ENCODE measurements around the gene COA6. TPM values are rescaled to one million over a fixed set of nuclear protein-coding genes. Genes with fewer than 3 reads are reported as not detected.

Gene COA6
- total RNA-seq, 1 donor from 2014 or later, result 24.6 TPM

GRCh38 chr1:234413485-234413884, 40.2 kb downstream of the COA6 start:
- no peak for DNase-seq

DNA sequence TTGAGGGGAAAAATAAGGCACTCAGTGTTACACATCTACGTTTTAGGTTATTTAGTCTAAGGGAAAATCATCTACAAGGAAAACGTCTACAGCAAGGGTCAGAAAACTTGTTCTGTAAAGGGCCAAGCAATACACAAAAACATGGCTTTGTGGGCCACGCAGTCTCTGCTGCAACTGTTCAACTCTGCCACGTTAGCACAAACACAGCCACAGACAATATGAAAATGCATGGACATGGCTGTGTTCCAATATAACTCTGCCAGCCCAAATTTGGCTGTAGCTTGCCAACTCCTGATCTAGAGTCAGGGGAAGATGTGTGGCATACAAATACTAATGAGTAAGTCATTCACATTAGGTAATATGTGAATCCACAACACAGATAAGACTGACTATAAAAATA, 40.7 kb downstream of the COA6 start:
- no peak for DNase-seq

DNA sequence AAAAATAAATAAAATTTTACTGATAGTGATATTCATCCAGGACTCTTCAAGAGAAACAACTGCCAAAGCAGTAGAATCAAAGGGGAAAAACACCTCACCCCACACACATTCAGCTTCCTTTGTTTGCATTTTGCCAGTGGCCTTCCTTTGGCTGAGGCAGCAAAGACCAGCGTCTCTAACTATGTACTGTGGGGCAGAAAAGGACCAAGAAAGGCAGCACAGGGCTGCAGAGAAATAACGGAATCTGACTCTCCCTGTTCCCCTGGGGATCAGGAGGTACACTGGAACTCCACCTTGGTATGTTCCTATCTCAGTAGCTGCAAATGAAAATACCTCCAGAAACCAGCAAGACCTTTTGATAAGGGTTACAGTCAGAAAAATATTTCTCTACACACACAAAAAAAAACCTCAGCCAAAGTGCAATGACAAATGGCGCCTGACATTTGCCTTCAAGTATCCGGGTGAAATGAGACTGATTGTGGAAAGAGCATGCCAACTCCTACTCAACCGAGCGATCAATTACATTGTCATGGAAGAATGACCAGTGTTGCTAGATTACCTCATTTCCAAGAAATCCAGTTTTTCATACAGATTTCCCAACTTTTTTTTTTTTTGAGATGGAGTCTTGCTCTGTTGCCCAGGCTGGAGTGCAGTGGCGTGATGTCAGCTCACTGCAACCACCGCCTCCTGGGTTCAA, 54.8 kb downstream of the COA6 start:
- DNase-seq, result no peak

- no peak for DNase-seq
Measured at GRCh38 chr1:234429434-234429806, 56.2 kb downstream of the COA6 start.

DNA sequence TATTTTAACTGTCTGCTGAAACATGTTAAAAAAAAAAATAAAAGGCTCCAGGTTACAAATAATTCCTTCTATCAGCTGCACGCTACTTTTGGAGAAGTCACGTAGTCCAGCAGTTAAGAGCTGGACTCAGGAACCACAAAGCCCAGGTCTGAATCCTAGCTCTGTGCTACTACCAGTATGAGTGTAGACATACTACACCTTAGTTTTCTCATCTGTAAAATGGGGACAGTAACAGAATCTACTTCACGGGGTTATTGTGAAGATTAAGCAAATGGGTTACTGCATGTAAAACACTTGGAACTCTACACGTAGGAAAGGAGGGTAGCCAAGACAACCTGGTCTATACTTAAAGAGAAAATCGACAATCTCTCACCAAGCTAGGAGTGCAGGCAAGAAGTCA, 57.4 kb downstream of the COA6 start:
- DNase-seq, result no peak

- DNase-seq, result no peak
Measured at GRCh38 chr1:234431255-234431654, 58.0 kb downstream of the COA6 start.

DNA sequence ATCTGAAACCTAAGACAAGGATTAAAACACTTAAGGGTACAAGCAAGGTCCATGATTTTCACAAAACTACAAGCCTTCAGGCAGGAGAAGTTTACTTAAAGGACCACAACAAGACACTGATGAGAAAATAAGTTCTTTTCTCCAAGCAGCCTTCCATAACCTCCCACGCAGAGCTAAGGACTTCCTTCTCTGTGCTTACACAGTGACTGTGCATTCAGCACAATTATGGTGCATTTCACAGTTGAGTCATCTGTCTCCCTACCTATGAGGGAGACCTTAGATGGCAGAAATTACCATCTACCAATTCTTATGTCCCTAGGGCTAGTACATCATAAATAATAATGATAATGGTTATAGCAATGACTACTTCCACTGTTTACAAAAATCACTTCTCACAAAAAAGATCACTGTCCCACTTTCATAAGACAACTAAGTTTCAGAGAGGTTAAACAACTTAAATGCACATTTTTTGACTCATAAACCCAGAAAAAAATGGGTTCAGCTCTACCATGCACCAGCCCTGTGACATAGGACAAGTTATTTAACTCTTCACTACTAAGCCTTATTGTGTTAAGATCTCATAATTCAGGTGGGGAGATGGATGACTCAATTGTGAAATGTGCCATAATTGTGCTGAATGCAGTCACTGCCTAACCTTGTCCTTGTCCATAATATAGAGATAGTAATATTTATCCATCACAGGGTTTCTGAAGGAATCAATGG, 60.5 kb downstream of the COA6 start:
- no peak for DNase-seq

Other genes starting within 250 kb of the COA6 start
- gene TARBP1, start 105.7 kb downstream of the COA6 start, total RNA-seq, result 29.5 TPM
- gene IRF2BP2, start 236.7 kb downstream of the COA6 start, total RNA-seq, result 135 TPM